Motor neuron (in vitro differentiated cells): Measurements from ENCODE around the gene SASH1. TPM values are rescaled to one million over a fixed set of nuclear protein-coding genes. Genes with fewer than 3 reads are reported as not detected.
"Not testable (repeated sequence)": the region's sequence is repeated elsewhere in the genome, so short reads cannot be mapped to it uniquely, and the experiment has no call there.

Source experiments
- ATAC-seq, 8 experiments: fragments of 200-7000 bp; cut with Tn5 transposase; replicated peaks in 6 of 8; 2 replicates each; pipeline ENCODE4 v1.8.0; 2021; ENCODE audit warnings: mild to moderate bottlenecking in 8 of 8, moderate library complexity in 8 of 8
- H3K27ac ChIP-seq, 2 donors: fragments of 250-450 bp; sonication (Bioruptor Pico); 2 replicates each; pipeline ENCODE4 v1.9.0; 2021; ENCODE audit warnings: antibody characterized with exemption in 2 of 2, mild to moderate bottlenecking in 2 of 2, moderate library complexity in 1 of 2
- H3K4me1 ChIP-seq, 2 donors: fragments of 250-450 bp; sonication (Bioruptor Pico); replicated peaks in 1 of 2; 2 replicates each; pipeline ENCODE4 v1.6.1; 2021; ENCODE audit warnings: antibody characterized with exemption in 2 of 2, mild to moderate bottlenecking in 2 of 2, moderate library complexity in 1 of 2
- H3K4me3 ChIP-seq, 5 donors: fragments of 250-450 bp; sonication (Bioruptor Pico); 2 replicates each; pipeline ENCODE4 v1.9.0; 2021; ENCODE audit warnings: antibody characterized with exemption in 5 of 5, mild to moderate bottlenecking in 5 of 5, moderate library complexity in 4 of 5
- WGBS, 10 experiments: fragments of 450-650 bp; shearing (Covaris generic); methylation state at CpG; one replicate each; pipeline ENCODE4 v1.0.0; 2022; 5-methylcytosine and 5-hydroxymethylcytosine counted together
- in situ Hi-C, 9 experiments: fragments of 400-800 bp; cut with MboI; loops; one replicate each; pipeline ENCODE4 v1.15.0; 2021; ENCODE audit warnings: low sequenced_read_pairs in 9 of 9, low pct_unique_long_range_greater_than_20kb in 2 of 9; ENCODE audit not compliant: unreplicated experiment in 9 of 9
- total RNA-seq, 8 experiments: library from RNA; unstranded; fragments of 300-600 nt; gene quantifications; 2 replicates each; pipeline versions ENCODE4 v1.2.3 to v1.2.4, GENCODE V29; 2022

The SASH1 gene
- total RNA-seq, 8 experiments from 2014 or later = 7.8 to 139 (median 18.4) TPM

DNA sequence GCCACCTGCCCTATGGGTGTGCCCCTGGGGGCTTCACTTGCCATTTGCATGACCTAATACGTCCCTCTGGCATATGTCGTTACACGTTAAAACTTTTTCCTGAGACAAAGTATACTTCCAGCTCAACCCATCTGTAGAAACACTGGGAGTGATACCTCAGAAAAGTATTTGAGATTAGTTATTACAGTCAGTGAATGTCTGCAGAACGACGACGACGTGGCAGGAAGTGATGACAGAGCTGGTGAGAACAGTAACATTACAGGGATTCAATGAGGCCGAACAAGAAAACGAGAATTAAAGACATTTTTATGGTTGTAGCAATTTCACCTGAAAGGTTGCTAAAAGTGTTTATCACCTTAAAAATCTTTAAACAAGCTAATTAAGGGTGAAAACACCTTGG is 40.2 kb downstream of the SASH1 start:
- peaks cover 0 to 6% of the 10 kb centered on the region in 2 donors for H3K4me1 ChIP-seq
- no peak overlapping the region for H3K4me3 ChIP-seq
- in situ Hi-C loops = no loop called here
- 82 to 100% (median 94%) methylated on average over 1 to 9 of the region's 9 CpGs for WGBS, 10 experiments
- ATAC-seq = no peak
- H3K27ac ChIP-seq = no peak overlapping the region

DNA sequence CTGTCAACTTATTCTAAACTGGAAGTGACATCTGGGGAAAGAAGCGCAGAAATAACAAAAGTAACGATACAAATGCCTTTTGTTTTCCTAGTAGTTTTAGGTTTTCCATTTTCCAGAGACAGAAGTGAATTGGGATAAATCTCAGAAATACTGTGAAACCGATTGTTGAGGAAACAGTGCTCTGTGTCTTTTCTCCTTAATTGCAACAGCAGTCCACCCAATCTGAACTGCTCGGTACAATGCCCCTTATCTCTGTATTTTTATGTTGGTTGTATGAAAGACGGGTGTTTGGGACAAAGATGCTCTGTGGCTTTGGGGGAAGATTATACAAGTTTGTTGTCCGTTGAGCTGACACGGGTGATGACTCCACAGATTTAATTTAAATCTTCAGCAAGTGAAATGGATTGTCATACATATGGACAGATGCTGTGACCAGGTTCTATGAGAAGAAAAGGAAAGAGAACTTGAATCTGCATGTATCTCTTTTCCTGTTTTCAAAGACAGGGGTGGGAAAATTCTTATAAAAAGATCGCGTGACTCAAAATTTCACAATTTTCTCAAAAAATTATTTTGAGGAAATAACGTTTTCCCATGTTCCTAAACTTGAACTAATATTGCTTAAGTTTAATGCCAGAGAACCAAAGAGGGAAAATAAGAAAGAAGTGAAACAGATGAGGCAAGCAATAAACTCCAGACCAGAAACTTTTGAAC is 41.2 kb downstream of the SASH1 start:
- 25 to 95% (median 86%) methylated on average over 3 to 10 of the region's 10 CpGs for WGBS, 10 experiments
- peaks cover 0 to 11% of the 10 kb centered on the region in 2 donors for H3K4me1 ChIP-seq
- no peak for ATAC-seq

DNA sequence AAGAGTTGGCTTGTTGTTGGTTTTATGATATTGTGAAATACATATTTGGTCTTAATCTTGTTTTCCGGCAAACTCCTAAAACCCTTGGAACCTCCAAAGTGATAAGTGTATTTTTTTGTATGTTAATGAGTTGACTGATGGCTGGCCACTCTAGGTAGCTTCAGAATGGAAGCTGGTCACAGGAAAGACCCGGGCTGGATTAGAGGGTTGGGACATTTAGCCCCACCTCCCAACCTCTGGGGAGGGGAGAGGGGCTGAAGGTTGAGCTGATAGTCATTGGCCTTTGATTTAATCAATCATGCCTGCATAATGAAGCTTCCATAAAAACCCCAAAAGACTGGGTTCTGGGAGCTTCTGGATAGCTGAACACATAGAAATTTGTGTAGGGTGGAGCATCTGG is 42.7 kb downstream of the SASH1 start:
- in situ Hi-C loops = no loop called here
- peaks cover 0 to 9% of the 10 kb centered on the region in 2 donors for H3K4me1 ChIP-seq
- no peak for ATAC-seq
- no peak overlapping the region for H3K4me3 ChIP-seq
- no peak overlapping the region for H3K27ac ChIP-seq
- WGBS, 10 experiments = 51 to 78% (median 77%) methylated on average over 2 of the region's 2 CpGs; no CpG with 5 or more reads in 7 of the 10 experiments

More for the DNA sequence above, 41.2 kb downstream of the SASH1 start:
- no peak overlapping the region for H3K27ac ChIP-seq
- in situ Hi-C loops = no loop called here
- no peak overlapping the region for H3K4me3 ChIP-seq

DNA sequence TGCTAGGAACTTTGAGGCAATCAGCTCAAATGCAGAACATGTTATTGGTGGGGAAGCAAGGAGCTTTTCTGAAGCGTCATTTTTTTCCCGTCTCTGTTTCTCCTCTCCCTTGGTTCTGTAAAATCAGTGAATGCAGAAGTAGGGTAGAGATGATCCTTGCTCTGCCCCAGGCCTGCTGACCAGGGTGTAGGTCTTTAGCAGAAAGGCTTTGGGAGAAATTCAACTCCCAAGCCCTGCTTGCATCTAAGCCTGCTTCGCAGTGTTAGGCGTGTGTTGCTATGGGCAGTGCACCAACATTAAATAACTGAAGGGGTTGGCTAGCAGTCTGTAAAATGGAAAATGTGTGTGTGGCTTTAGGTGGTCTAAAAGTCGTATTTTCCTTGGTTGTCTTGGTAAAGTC is 45.9 kb downstream of the SASH1 start:
- no peak overlapping the region for H3K4me3 ChIP-seq
- in situ Hi-C loops = no loop called here
- 63 to 100% (median 88%) methylated on average over 1 to 5 of the region's 5 CpGs; no CpG with 5 or more reads in 4 of the 10 experiments for WGBS, 10 experiments
- H3K4me1 ChIP-seq = peaks cover 0 to 6% of the 10 kb centered on the region in 2 donors
- H3K27ac ChIP-seq = no peak overlapping the region
- ATAC-seq = peak in 3 of 8 experiments; percentile 44 to 69 (median 56)

DNA sequence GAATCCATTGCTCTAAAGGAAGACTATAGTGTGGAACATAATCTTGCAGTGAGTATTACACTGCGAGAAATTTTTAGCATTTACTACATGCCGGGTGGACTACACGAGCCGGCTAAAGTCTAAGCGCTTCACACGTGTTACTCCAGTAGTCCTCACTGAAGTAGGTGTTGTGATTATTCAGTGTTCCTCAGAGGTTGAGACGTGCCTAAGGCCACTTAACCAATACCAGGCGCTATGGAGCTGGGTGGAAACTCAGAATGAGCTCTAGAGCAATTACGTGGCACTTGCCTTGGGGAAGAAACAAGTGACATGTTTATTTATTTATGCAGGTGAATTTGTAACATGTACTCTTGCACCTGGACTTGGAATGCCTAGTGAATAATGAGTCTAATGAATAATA is 46.4 kb downstream of the SASH1 start:
- ATAC-seq = peak in 2 of 8 experiments; percentile 47 to 76
- in situ Hi-C loops = no loop called here
- peaks cover 0 to 6% of the 10 kb centered on the region in 2 donors for H3K4me1 ChIP-seq
- no peak overlapping the region for H3K27ac ChIP-seq
- H3K4me3 ChIP-seq = no peak overlapping the region
- WGBS, 10 experiments = 79 to 100% (median 93%) methylated on average over 1 to 9 of the region's 9 CpGs; no CpG with 5 or more reads in 2 of the 10 experiments

DNA sequence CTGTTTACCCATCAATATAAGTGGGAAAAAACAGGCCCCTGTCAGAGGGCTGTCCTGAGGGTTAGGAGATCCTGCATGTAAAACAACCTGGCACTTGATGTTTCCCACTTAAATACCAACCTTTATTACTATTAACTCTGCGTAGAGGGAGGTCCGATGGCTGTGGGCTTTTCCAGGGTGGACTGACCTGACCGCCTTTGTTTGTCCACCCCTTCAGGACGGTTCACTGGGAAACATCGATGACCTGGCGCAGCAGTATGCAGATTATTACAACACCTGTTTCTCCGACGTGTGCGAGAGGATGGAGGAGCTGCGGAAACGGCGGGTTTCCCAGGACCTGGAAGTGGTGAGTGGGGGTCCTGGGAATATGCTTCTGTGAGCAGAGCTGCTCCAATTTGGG is 47.3 kb downstream of the SASH1 start:
- Histone ChIP-seq H3K4me1 (peaks cover 0 to 6% of the 10 kb centered on the region in 2 donors), H3K27ac (no peak overlapping the region), H3K4me3 (no peak overlapping the region)
- 90 to 100% (median 100%) methylated on average over 1 to 8 of the region's 12 CpGs; no CpG with 5 or more reads in 4 of the 10 experiments for WGBS, 10 experiments
- in situ Hi-C loops = no loop called here
- no peak for ATAC-seq

DNA sequence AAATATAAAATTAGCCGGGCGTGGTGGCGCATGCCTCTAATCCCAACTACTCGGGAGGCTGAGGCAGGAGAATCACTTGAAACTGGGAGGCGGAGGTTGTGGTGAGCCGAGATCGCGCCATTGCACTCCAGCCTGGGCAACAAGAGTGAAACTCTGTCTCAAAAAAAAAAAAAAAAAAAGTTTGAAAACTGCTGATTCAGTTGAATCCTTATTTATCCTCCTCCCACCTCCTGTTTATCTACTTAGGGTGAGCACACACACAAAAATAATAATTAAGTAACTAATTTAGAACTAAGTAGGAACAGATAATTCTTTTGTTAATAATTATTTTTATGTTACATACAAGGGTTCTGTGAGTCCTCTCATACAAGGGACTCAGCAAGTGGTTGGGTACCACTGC is 49.5 kb downstream of the SASH1 start:
- H3K27ac ChIP-seq, in situ Hi-C loops, H3K4me1 ChIP-seq, H3K4me3 ChIP-seq, ATAC-seq: not testable (repeated sequence)
- WGBS, 10 experiments = 88 to 100% (median 100%) methylated on average over 1 to 6 of the region's 8 CpGs; no CpG with 5 or more reads in 5 of the 10 experiments

DNA sequence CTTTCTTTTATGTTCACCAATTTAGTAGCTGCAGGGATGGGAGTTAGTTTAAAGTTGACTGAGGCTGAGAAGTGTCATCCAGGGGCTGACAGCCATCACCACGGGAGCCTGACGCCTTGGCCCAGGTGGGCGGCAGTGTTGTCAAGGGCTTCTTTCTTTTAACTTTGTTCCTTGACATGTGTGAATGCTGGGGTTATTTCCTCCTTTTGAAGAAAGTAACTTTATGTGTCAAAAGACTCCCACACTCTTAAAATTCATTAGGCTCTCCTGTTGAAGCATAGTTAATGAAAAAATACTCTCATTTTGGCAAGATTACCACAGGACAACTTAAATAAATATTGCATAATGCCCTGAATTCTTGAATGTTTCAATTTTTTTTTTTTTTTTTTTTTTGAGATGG is 50.0 kb downstream of the SASH1 start:
- in situ Hi-C loops = no loop called here
- ATAC-seq = no peak
- 67 to 100% (median 91%) methylated on average over 1 to 3 of the region's 3 CpGs; no CpG with 5 or more reads in 4 of the 10 experiments for WGBS, 10 experiments
- peaks cover 0 to 6% of the 10 kb centered on the region in 2 donors for H3K4me1 ChIP-seq
- no peak overlapping the region for H3K27ac ChIP-seq
- no peak overlapping the region for H3K4me3 ChIP-seq

DNA sequence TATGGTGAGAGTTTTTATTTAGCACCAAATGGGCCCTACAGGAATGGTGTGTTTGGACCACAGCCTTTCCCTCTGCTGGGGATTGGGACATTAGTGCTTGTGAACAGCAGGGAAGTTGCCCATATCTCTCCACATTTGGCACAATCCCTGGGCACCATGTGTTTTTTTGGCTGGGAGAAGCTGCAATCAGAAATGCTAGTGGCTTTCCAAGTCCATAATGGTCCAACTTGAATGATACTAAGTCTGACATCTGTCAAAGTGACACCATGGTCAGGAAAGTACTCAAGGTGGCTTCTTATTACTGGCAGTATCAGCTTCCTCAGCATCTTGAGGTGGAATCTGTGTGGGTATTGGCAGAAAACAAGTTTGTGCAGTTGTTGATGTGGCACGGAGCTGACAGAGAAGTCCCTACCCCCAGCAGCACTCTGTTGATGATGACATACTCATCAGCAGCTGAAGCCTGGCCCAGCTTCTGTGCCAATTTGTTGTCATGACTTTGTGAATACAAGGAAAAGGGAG is 53.0 kb downstream of the SASH1 start:
- H3K4me3 ChIP-seq = no peak overlapping the region
- in situ Hi-C loops = no loop called here
- ATAC-seq = no peak
- peaks cover 3 to 8% of the 10 kb centered on the region in 2 donors for H3K4me1 ChIP-seq
- 60 to 100% (median 80%) methylated on average over 1 of the region's 1 CpG; no CpG with 5 or more reads in 5 of the 10 experiments for WGBS, 10 experiments
- H3K27ac ChIP-seq = no peak overlapping the region

DNA sequence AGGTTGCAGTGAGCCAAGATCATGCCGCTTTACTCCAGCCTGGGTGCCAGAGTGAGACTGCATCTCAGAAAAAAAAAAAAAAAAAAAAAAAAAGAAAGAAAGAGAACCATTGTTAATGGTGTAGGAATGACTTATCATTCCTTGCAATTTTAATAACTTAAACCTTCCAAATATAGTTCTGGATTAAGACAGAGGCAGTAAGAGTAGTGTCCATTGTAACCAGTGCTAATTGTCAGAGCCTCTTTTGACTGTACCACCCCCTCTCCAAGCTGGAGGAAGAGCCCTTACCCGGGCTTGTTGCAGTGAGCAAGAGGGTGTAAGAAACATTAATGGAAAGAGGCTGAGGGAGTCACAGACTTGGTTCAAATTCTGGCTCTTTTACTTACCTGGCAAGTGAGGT is 53.8 kb downstream of the SASH1 start:
- Histone ChIP-seq H3K4me1 (peaks cover 4 to 10% of the 10 kb centered on the region in 2 donors), H3K4me3 (no peak overlapping the region), H3K27ac (no peak overlapping the region)
- no peak for ATAC-seq
- in situ Hi-C loops = no loop called here
- WGBS, 10 experiments = 73 to 100% (median 93%) methylated on average over 1 to 2 of the region's 2 CpGs; no CpG with 5 or more reads in 3 of the 10 experiments

DNA sequence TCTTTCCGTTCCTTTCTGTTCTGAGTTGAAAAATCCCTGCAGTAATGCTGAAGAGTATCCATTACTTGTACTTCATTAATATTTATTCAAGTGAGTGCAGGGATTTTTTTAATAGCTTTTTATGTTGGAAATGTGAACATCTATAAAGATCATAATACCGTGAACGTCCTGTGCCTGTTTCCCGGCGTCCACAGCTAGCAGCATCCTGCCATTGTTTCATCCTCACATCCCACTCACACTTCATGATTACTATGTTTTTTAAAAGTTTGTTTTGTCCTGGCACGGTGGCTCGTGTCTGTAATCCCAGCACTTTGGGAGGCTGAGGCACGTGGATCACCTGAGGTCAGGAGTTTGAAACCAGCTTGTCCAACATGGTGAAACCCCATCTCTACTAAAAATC is 54.3 kb downstream of the SASH1 start:
- Histone ChIP-seq H3K27ac (no peak overlapping the region), H3K4me3 (no peak overlapping the region), H3K4me1 (peaks cover 6 to 10% of the 10 kb centered on the region in 2 donors)
- 80 to 100% (median 98%) methylated on average over 1 to 8 of the region's 8 CpGs; no CpG with 5 or more reads in 1 of the 10 experiments for WGBS, 10 experiments
- in situ Hi-C loops = no loop called here
- ATAC-seq = no peak

DNA sequence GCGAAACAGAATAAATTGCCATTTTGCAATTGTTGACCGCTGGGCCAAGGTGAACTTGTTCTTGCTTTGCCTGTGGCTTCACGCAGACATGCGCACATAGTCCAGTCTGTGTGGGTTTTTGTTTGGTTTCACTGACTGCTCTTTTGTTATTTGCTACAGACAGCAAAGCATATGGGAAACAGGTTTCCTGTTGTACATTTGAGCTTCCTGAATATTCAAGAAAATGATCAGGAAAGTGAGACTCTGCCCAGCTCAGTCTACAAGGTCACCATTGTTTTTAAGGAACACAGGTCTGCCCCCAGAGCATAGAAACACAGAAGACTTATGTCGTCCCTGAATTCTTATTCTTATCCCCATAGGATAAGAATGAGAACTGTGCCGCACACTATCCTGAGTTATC is 55.6 kb downstream of the SASH1 start:
- ATAC-seq = peak in 7 of 8 experiments; percentile 24 to 84 (median 45)
- no peak overlapping the region for H3K27ac ChIP-seq
- in situ Hi-C loops = no loop called here
- WGBS, 10 experiments = 20 to 100% (median 73%) methylated on average over 2 to 6 of the region's 6 CpGs
- H3K4me3 ChIP-seq = no peak overlapping the region
- peaks cover 6 to 10% of the 10 kb centered on the region in 2 donors for H3K4me1 ChIP-seq

DNA sequence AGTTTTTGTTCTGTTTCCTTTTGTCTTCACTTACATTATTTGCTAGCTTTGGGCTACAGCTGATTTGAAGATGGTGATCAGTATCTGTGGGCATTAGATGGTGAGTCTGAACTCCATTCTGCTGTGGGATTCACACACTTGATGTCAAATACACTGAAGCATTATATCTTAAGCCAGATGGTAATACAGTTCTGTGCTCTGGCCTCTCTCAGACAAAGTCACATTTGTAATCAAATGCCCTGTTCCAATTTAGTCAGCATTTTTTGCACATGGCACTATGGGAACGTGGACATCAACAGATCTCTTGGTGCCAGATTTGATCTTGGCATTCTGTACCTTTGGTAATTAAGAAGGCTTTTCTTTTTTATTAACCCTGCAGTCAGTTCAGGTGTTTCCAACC is 56.0 kb downstream of the SASH1 start:
- peaks cover 6 to 10% of the 10 kb centered on the region in 2 donors for H3K4me1 ChIP-seq
- peak in 5 of 8 experiments; percentile 9 to 28 (median 18) for ATAC-seq
- no peak overlapping the region for H3K4me3 ChIP-seq
- WGBS, 10 experiments = 0 to 100% (median 85%) methylated on average over 1 of the region's 1 CpG; no CpG with 5 or more reads in 4 of the 10 experiments
- H3K27ac ChIP-seq = no peak overlapping the region
- in situ Hi-C loops = no loop called here
